ENCODE measurements around the gene AFTPH. TPM values are rescaled to one million over a fixed set of nuclear protein-coding genes. Genes with fewer than 3 reads are reported as not detected.

Gene AFTPH
- total RNA-seq, 4 donors from 2014 or later, result 23.0 to 35.5 (median 27.7) TPM

- no peak for ATAC-seq (ENCODE audit: low FRiP score)
- no peak for TF ChIP-seq CTCF (IDR thresholded peaks at IDR 0.05)
- DNase-seq (ENCODE audit: low spot score), result no peak
These were observed 24.6 kb downstream of the AFTPH start for GRCh38 chr2:64548761-64549160.

- no peak for ATAC-seq (ENCODE audit: low FRiP score)
These were observed 25.9 kb downstream of the AFTPH start for GRCh38 chr2:64550042-64550441.

DNA sequence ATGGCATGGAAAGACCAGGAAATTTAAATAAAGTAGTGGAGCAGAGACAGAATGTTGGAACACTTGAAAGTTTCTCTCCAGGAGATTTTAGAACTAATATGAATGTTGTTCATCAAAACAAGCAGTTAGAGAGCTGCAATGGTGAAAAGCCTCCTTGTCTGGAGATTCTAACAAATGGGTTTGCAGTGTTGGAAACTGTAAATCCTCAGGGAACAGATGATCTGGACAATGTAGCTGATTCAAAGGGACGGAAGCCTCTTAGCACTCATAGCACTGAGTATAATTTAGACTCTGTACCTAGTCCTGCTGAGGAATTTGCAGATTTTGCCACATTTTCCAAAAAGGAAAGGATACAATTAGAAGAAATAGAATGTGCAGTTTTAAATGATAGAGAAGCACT lies 27.7 kb downstream of the AFTPH start:
- no peak for TF ChIP-seq CTCF (IDR thresholded peaks at IDR 0.05)
- ATAC-seq (ENCODE audit: low FRiP score) (no peak), DNase-seq (ENCODE audit: low spot score) (no peak)

More at GRCh38 chr2:64550042-64550441, 25.9 kb downstream of the AFTPH start:
- no peak for DNase-seq (ENCODE audit: low spot score)
- TF ChIP-seq CTCF (IDR thresholded peaks at IDR 0.05), result no peak

DNA sequence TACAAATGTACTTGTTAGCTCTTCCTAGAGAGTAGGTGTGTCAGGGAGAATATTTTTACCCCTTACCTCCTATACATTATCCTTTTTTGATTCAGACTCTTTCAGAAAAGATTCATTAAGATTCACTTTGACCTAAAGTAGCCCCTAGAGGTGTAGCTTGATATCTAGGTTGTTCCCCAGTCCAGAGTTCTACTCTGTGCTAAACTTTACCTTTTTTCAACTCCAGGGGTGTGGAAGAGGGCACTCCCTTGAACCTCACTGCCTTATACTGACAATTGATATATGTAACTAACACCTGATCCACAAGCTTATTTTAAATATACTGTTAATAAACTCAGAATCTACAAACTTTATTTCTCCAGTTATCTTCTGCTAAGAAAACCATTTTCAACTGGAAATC lies 30.0 kb downstream of the AFTPH start:
- TF ChIP-seq CTCF (IDR thresholded peaks at IDR 0.05), result no peak
- no peak for DNase-seq (ENCODE audit: low spot score)
- ATAC-seq (ENCODE audit: low FRiP score), result no peak

DNA sequence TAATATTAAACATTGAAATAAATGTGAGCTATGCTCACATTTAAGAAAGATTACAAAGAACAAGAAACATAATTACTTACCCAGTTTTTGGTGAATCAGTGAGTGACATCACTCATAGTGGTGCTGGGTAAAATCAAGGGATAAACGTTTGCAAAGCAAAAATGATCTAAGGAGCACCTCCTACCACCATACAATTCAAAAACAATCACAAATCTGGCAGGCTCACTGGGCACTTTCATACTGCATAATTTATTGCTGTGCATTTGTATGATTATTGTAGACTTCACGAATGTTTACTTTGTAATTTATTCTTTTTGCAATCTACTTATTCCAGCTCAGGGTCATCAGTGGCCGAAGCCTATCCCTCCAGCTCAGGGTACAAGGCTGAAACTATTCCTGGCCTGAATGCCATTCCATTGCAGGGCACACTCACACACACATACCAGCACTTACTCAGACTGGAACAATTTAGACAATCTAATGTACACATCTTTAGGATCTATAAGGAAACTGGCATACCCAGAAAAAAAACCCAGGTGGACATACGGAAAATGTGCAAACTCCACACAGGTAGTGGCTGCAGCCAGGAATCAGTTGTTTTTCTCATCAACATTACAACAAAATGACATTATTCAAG lies 34.4 kb downstream of the AFTPH start:
- no peak for ATAC-seq (ENCODE audit: low FRiP score)
- DNase-seq (ENCODE audit: low spot score), result no peak
- no peak for TF ChIP-seq CTCF (IDR thresholded peaks at IDR 0.05)

- DNase-seq (ENCODE audit: low spot score), result no peak
- TF ChIP-seq CTCF (IDR thresholded peaks at IDR 0.05), result no peak
- ATAC-seq (ENCODE audit: low FRiP score), result no peak
These were observed 38.1 kb downstream of the AFTPH start for GRCh38 chr2:64562148-64562784.

DNA sequence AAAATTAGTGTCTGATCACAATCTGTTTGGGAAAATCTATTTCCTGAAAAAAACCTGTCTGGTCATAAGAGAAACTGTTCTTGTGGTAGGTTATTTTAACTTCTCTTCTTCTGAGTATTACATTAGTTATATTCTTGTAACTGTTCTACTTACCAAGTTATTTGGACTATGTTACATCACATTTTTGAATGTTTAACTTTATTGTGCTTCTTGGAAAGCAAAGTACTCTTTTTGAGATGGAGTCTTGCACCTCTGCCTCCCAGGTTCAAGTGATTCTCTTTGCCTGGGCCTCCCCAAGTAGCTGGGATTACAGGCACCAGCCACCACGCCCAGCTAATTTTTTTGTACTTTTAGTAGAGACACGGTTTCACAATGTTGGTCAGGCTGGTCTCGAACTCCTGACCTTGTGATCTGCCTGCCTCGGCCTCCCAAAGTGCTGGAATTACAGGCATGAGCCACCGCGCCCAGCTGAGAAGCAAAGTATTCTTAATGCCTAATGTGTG lies 39.4 kb downstream of the AFTPH start:
- DNase-seq (ENCODE audit: low spot score) (no peak), ATAC-seq (ENCODE audit: low FRiP score) (no peak)
- no peak for TF ChIP-seq CTCF (IDR thresholded peaks at IDR 0.05)

All from omental fat pad (tissue), 4 donors.